ENCODE measurements around the gene EPAS1. TPM values are rescaled to one million over a fixed set of nuclear protein-coding genes. Genes with fewer than 3 reads are reported as not detected.

EPAS1 gene
- total and polyA plus RNA-seq, 2 of the 8 experiments (the other 6 are each of a cell fraction or from before 2014, with no cell fraction given), result 2.0 to 4.9 TPM

DNA sequence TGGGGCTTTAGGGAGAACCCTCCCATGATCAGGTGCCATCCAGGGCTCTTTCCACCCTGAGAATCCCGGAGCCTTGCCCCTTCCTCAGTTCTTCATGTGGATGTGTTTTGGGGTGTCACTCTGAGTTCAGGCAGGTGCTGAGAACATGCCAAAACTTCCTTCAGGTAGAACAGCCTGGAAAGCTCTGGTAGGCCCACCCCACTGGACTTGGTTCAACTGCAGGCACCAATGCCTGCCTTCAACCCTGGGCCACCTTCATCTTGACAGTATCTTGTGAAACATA, 85.8 kb downstream of the EPAS1 start:
- FAIRE-seq, result no peak
- no peak overlapping the region for H2AFZ ChIP-seq (ENCODE audit: low read length)
- no peak overlapping the region for H2BK120ac ChIP-seq (replicated peaks; ENCODE audit: low read depth, low read length)
- no peak overlapping the region for H2AK5ac ChIP-seq (ENCODE audit: low read depth, low read length)
- no peaks in the 10 kb centered on the region for H3K4me1 ChIP-seq (replicated peaks in 1 of 4; ENCODE audit: control insufficient read depth in 3 of 4, insufficient read depth in 4 of 4, low read length in 3 of 4)
- H3K23me2 ChIP-seq (ENCODE audit: low read depth, low read length), result no peaks in the 10 kb centered on the region
- no peak overlapping the region for H4K5ac ChIP-seq (ENCODE audit: insufficient read length, low read depth, low read length)
- H3K9ac ChIP-seq (replicated peaks in 1 of 4; ENCODE audit: extremely low read depth in 1 of 4, low read depth in 3 of 4, low read length in 3 of 4), result no peak overlapping the region
- H4K8ac ChIP-seq (ENCODE audit: extremely low read depth, insufficient read depth, low read length), result no peak overlapping the region
- H3K9me3 ChIP-seq (ENCODE audit: insufficient read depth in 2 of 2, low read depth in 1 of 2, low read length in 1 of 2), result no peaks in the 10 kb centered on the region
- no peak overlapping the region for H3K4me3 ChIP-seq (ENCODE audit: extremely low read depth in 1 of 4, insufficient read depth in 2 of 4, low read depth in 3 of 4, low read length in 4 of 4)
- CTCF ChIA-PET (ENCODE audit: partially characterized antibody), result no interaction called here
- no peak overlapping the region for H3K4me2 ChIP-seq (ENCODE audit: insufficient read depth in 1 of 2, low read depth in 2 of 2, low read length in 2 of 2)
- no peak overlapping the region for H3K56ac ChIP-seq (replicated peaks; ENCODE audit: insufficient read length, low read depth, low read length)
- no peak overlapping the region for H3K4ac ChIP-seq (replicated peaks; ENCODE audit: insufficient read length, low read depth, low read length)
- no peaks in the 10 kb centered on the region for H3K36me3 ChIP-seq (ENCODE audit: control insufficient read depth in 2 of 4, insufficient read depth in 4 of 4, low read length in 3 of 4)
- POLR2A ChIA-PET (ENCODE audit: partially characterized antibody), result no interaction called here
- H2BK20ac ChIP-seq (ENCODE audit: low read length), result no peak overlapping the region
- TF ChIP-seq MAFK (IDR thresholded peaks at IDR 0.05; ENCODE audit: low read depth, low read length), result no peak
- no peak for TF ChIP-seq CHD2 (IDR thresholded peaks at IDR 0.05; ENCODE audit: low read length)
- TF ChIP-seq SP4 (IDR thresholded peaks at IDR 0.05; ENCODE audit: low read length), result no peak
- TF ChIP-seq SIN3A (conservative IDR thresholded peaks at IDR 0.05 in 1 of 2, IDR thresholded peaks at IDR 0.05 in 1 of 2; ENCODE audit: low read depth in 1 of 2, low read length in 2 of 2), result no peak
- no peak for TF ChIP-seq YY1 (IDR thresholded peaks at IDR 0.05; ENCODE audit: low read depth, low read length)
- TF ChIP-seq KDM5A (IDR thresholded peaks at IDR 0.05; ENCODE audit: low read length), result no peak
- TF ChIP-seq, protein P1, sequence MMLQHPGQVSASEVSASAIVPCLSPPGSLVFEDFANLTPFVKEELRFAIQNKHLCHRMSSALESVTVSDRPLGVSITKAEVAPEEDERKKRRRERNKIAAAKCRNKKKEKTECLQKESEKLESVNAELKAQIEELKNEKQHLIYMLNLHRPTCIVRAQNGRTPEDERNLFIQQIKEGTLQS (IDR thresholded peaks at IDR 0.05; ENCODE audit: insufficient read depth, low read depth, low read length), result no peak
- TF ChIP-seq GABPA (IDR thresholded peaks at IDR 0.05; ENCODE audit: borderline replicate concordance, insufficient read depth, low read length), result no peak
- TF ChIP-seq FOSL1 (IDR thresholded peaks at IDR 0.05; ENCODE audit: insufficient read depth, low read depth, low read length), result no peak
- TF ChIP-seq SUZ12 (IDR thresholded peaks at IDR 0.05; ENCODE audit: low read length), result no peak
- TF ChIP-seq KDM1A (IDR thresholded peaks at IDR 0.05; ENCODE audit: borderline replicate concordance, low read length), result no peak
- no peak for TF ChIP-seq POLR2AphosphoS5 (IDR thresholded peaks at IDR 0.05; ENCODE audit: low read depth, low read length)
- TF ChIP-seq NRF1 (IDR thresholded peaks at IDR 0.05; ENCODE audit: low read depth, low read length), result no peak
- no peak overlapping the region for H2BK12ac ChIP-seq (ENCODE audit: low read depth, low read length)
- no peak for DNase-seq (ENCODE audit: low read depth in 1 of 2, low spot score in 2 of 2)
- H3K27ac ChIP-seq (ENCODE audit: low read depth, low read length), result no peak overlapping the region
- H3K18ac ChIP-seq (ENCODE audit: extremely low read depth, low read length), result no peak overlapping the region
- H3K23ac ChIP-seq (ENCODE audit: insufficient read length), result no peak overlapping the region
- no peak overlapping the region for H2BK15ac ChIP-seq (ENCODE audit: low read length)
- H3K14ac ChIP-seq (ENCODE audit: insufficient read length), result no peak overlapping the region
- 82% methylated on average over 1 of the region's 1 CpG; no CpG with 5 or more reads in 1 of the 2 experiments for WGBS, 2 experiments (ENCODE audit: extremely low coverage in 1 of 2, insufficient coverage in 1 of 2, insufficient read length in 1 of 2, insufficient replicate concordance in 2 of 2, low coverage in 1 of 2, low lambda C conversion rate in 2 of 2, missing lambda C conversion rate in 1 of 2)
- no peaks in the 10 kb centered on the region for H3K79me2 ChIP-seq (ENCODE audit: control insufficient read depth in 1 of 2, insufficient read depth in 2 of 2, low read length in 2 of 2)
- H4K91ac ChIP-seq (replicated peaks; ENCODE audit: insufficient read length, low read length), result no peak overlapping the region
- H4K20me1 ChIP-seq (replicated peaks in 1 of 2; ENCODE audit: control insufficient read depth in 1 of 2, insufficient read depth in 2 of 2, low read length in 2 of 2), result peaks cover 0 to 2% of the 10 kb centered on the region in 2 experiments
- H2BK5ac ChIP-seq (ENCODE audit: low read depth, low read length), result no peak overlapping the region
- H3K79me1 ChIP-seq (ENCODE audit: low read depth, low read length), result no peaks in the 10 kb centered on the region
- no peaks in the 10 kb centered on the region; a peak in 1 of 7 replicates for H3K27me3 ChIP-seq (replicated peaks in 1 of 4; ENCODE audit: control insufficient read depth in 3 of 4, extremely low read depth in 1 of 4, insufficient read depth in 3 of 4, low read length in 3 of 4)
